ENCODE data around the gene THBS3. TPM values are rescaled to one million over a fixed set of nuclear protein-coding genes. Genes with fewer than 3 reads are reported as not detected.

Gene THBS3
- total and polyA plus RNA-seq, 9 of the 15 experiments (the other 6 are each of a cell fraction or from before 2014, with no cell fraction given), result 0.59 to 8.3 (median 3.2) TPM

GRCh38 chr1:155193275-155193990, 14.3 kb downstream of the THBS3 start (continued):
- TF ChIP-seq ZBTB40 (IDR thresholded peaks at IDR 0.05) (peak; percentile 54), ZBTB40 (CRISPR knock-in tag; IDR thresholded peaks at IDR 0.05) (no peak), ARNT (IDR thresholded peaks at IDR 0.05) (no peak; a peak in 2 of 4 replicates), MCM5 (IDR thresholded peaks at IDR 0.05; ENCODE audit: low read depth) (no peak), NCOA1 (IDR thresholded peaks at IDR 0.05; ENCODE audit: low read depth) (peak; percentile 21; the same call in 1 of the 2 replicates), TCF15 (CRISPR knock-in tag; IDR thresholded peaks at IDR 0.05) (no peak), FOSL1 (tag; conservative IDR thresholded peaks at IDR 0.05) (no peak), ZNF197 (CRISPR knock-in tag; IDR thresholded peaks at IDR 0.05; ENCODE audit: low read depth) (no peak), ZBTB2 (IDR thresholded peaks at IDR 0.05) (peak; percentile 71; the same call in 1 of the 2 replicates), SIRT6 (IDR thresholded peaks at IDR 0.05; ENCODE audit: low read depth, low read length) (no peak), RUNX1 (IDR thresholded peaks at IDR 0.05; ENCODE audit: low read depth) (no peak), ZNF232 (CRISPR knock-in tag; IDR thresholded peaks at IDR 0.05) (no peak)
